OCI-LY7 (cell line): ENCODE results near the gene TMEM225B. TPM values are rescaled to one million over a fixed set of nuclear protein-coding genes. Genes with fewer than 3 reads are reported as not detected.

Source experiments
- BruUV-seq: library from RNA; stranded (reverse); fragments of 400-500 nt; replicated peaks from 2 replicates; lab custom pipeline; 2021; lab: Mats Ljungman, UMichigan
- CTCF ChIA-PET: fragments of 300-600 bp; sonication (Branson Sonifier 250); formaldehyde crosslinking; loops from one replicate; lab custom pipeline; 2022; ENCODE audit warnings: antibody characterized with exemption; ENCODE audit not compliant: unreplicated experiment; lab: Charles Lee
- POLR2A ChIA-PET: fragments of 300-600 bp; sonication (Branson Sonifier 250); formaldehyde crosslinking; loops from one replicate; lab custom pipeline; 2022; ENCODE audit warnings: antibody characterized with exemption; lab: Charles Lee
- DNase-seq: peaks from one replicate; pipeline ENCODE4 v3.0.0-alpha.2; 2015; ENCODE audit warnings: low spot score
- H2AFZ ChIP-seq: fragments of 200-600 bp; sonication (generic), shearing (Covaris generic); 2 replicates; pipeline ENCODE4 v1.6.1; 2014; ENCODE audit warnings: mild to moderate bottlenecking, antibody characterized with exemption, low read length, moderate library complexity
- H3K27ac ChIP-seq: fragments of 200-600 bp; sonication (generic); 2 replicates; pipeline ENCODE4 v1.5.1; 2014; ENCODE audit warnings: mixed run types, low read depth, mild to moderate bottlenecking, moderate library complexity, low read length, inconsistent platforms; ENCODE audit not compliant: poor library complexity, severe bottlenecking
- H3K36me3 ChIP-seq: fragments of 200-600 bp; sonication (generic); 2 replicates; pipeline ENCODE4 v1.6.1; 2014; ENCODE audit warnings: mild to moderate bottlenecking, antibody characterized with exemption, low read length, moderate library complexity, mixed read lengths; ENCODE audit not compliant: insufficient read depth
- H3K4me1 ChIP-seq: fragments of 200-600 bp; sonication (generic); 2 replicates; pipeline ENCODE4 v1.5.1; 2014; ENCODE audit warnings: mild to moderate bottlenecking, low read length; ENCODE audit not compliant: insufficient read depth, poor library complexity, severe bottlenecking
- H3K4me2 ChIP-seq: fragments of 200-600 bp; sonication (generic); 2 replicates; pipeline ENCODE4 v1.6.1; 2014; ENCODE audit warnings: mild to moderate bottlenecking, low read length
- H3K4me3 ChIP-seq: fragments of 200-600 bp; sonication (generic); 2 replicates; pipeline ENCODE4 v1.5.1; 2014; ENCODE audit warnings: mild to moderate bottlenecking, low read depth, low read length; ENCODE audit not compliant: poor library complexity, severe bottlenecking
- H3K79me2 ChIP-seq: fragments of 200-600 bp; sonication (generic); 2 replicates; pipeline ENCODE4 v1.6.1; 2016; ENCODE audit warnings: low read depth, mild to moderate bottlenecking, low read length, moderate library complexity, mixed read lengths; ENCODE audit not compliant: insufficient read depth
- H3K9me2 ChIP-seq: fragments of 200-600 bp; sonication (generic); 2 replicates; pipeline ENCODE4 v1.6.1; 2016; ENCODE audit warnings: mild to moderate bottlenecking, low read length, mixed read lengths; ENCODE audit not compliant: insufficient read depth
- H3K9me3 ChIP-seq: fragments of 200-600 bp; sonication (generic); 2 replicates; pipeline ENCODE4 v1.6.1; 2014; ENCODE audit warnings: mild to moderate bottlenecking, mixed run types, low read length, mixed read lengths
- H4K20me1 ChIP-seq: fragments of 200-600 bp; sonication (generic); 2 replicates; pipeline ENCODE4 v1.6.1; 2014; ENCODE audit warnings: mild to moderate bottlenecking, antibody characterized with exemption, low read length, moderate library complexity, mixed read lengths; ENCODE audit not compliant: insufficient read depth
- CTCF ChIP-seq: fragments of 200-600 bp; sonication (generic); conservative IDR thresholded peaks from 2 replicates; pipeline ENCODE4 v1.5.1; 2014; ENCODE audit warnings: mild to moderate bottlenecking, antibody characterized with exemption, low read length, moderate library complexity, mixed read lengths
- EZH2phosphoT487 ChIP-seq: fragments of 200-600 bp; sonication (generic); IDR thresholded peaks from 2 replicates; pipeline ENCODE4 v1.6.1; 2018; ENCODE audit warnings: low read depth, borderline replicate concordance, mild to moderate bottlenecking, mixed run types, antibody characterized with exemption, low read length, moderate library complexity, mixed read lengths
- intact Hi-C: fragments of 100-400 bp; cut with micrococcal nuclease; formaldehyde crosslinking; loops from one replicate; pipeline ENCODE4 v1.10.0; 2022; ENCODE audit not compliant: unreplicated experiment
- total RNA-seq, 2 experiments: library from RNA; depleted of rRNA in 1 of 2; stranded (reverse); fragments of >200 nt in 1 of 2; shearing (Covaris generic) in 1 of 2; gene quantifications; 2 replicates each; pipeline ENCODE4 v1.2.3, GENCODE V29; 2014 to 2022

The TMEM225B gene
- total RNA-seq, 2 experiments from 2014 or later = 2.4 TPM

- Histone ChIP-seq H3K4me1 (no peaks in the 10 kb centered on the region), H3K9me2 (no peaks in the 10 kb centered on the region), H3K4me3 (no peak overlapping the region), H2AFZ (no peak overlapping the region), H4K20me1 (no peaks in the 10 kb centered on the region), H3K9me3 (no peaks in the 10 kb centered on the region), H3K36me3 (no peaks in the 10 kb centered on the region), H3K27ac (no peak overlapping the region), H3K79me2 (no peaks in the 10 kb centered on the region), H3K4me2 (no peak overlapping the region)
- TF ChIP-seq CTCF (no peak), EZH2phosphoT487 (no peak)
- no TSS peak for BruUV-seq
- intact Hi-C loops = no loop called here
- ChIA-PET POLR2A (no interaction called here), CTCF (no interaction called here)
- DNase-seq = no peak
Observed at GRCh38 chr7:99599836-99600235, 1.8 kb downstream of the TMEM225B start.

GRCh38 chr7:99601656-99602310 is 3.7 kb downstream of the TMEM225B start:
- Histone ChIP-seq H4K20me1 (no peaks in the 10 kb centered on the region), H3K9me3 (no peaks in the 10 kb centered on the region), H3K36me3 (no peaks in the 10 kb centered on the region), H3K79me2 (no peaks in the 10 kb centered on the region), H3K4me3 (no peak overlapping the region), H3K27ac (no peak overlapping the region), H3K9me2 (no peaks in the 10 kb centered on the region), H3K4me2 (no peak overlapping the region), H3K4me1 (no peaks in the 10 kb centered on the region), H2AFZ (no peak overlapping the region)
- ChIA-PET POLR2A (no interaction called here), CTCF (no interaction called here)
- no peak for DNase-seq
- BruUV-seq = no TSS peak
- intact Hi-C loops = no loop called here
- no peak for TF ChIP-seq CTCF
- no peak for TF ChIP-seq EZH2phosphoT487

GRCh38 chr7:99605527-99605926 is 7.5 kb downstream of the TMEM225B start:
- ChIA-PET CTCF (interaction anchor here (0.6 kb wide), 1 partner anchor 168 kb away, joined by 4 read pairs; no protein-coding TSS in a partner anchor), POLR2A (interaction anchor here (0.8 kb wide), 1 partner anchor 246 kb away, joined by 3 read pairs; no protein-coding TSS in a partner anchor)
- no peaks in the 10 kb centered on the region for H3K4me1 ChIP-seq
- no peak overlapping the region for H2AFZ ChIP-seq
- no peaks in the 10 kb centered on the region for H3K9me3 ChIP-seq
- H3K4me2 ChIP-seq = no peak overlapping the region
- TF ChIP-seq CTCF (no peak), EZH2phosphoT487 (no peak)
- H4K20me1 ChIP-seq = no peaks in the 10 kb centered on the region
- intact Hi-C loops = no loop called here
- no peak overlapping the region for H3K27ac ChIP-seq
- no TSS peak for BruUV-seq
- DNase-seq = no peak
- H3K4me3 ChIP-seq = no peak overlapping the region
- no peaks in the 10 kb centered on the region for H3K79me2 ChIP-seq
- no peaks in the 10 kb centered on the region for H3K36me3 ChIP-seq
- H3K9me2 ChIP-seq = no peaks in the 10 kb centered on the region
